Activated naive CD4-positive, alpha-beta T cell treated with anti-CD3 and anti-CD28 coated beads for 36 hours (primary cell): ENCODE data around the gene CDCP1. TPM values are rescaled to one million over a fixed set of nuclear protein-coding genes. Genes with fewer than 3 reads are reported as not detected.
A peak's percentile ranks its signal among the peaks of the same experiment; 100 is the strongest.
"Not testable (repeated sequence)": the region's sequence is repeated elsewhere in the genome, so short reads cannot be mapped to it uniquely, and the experiment has no call there.

Experiments used
- CTCF ChIA-PET: fragments of 350-600 bp; sonication (Branson Sonifier 250); formaldehyde crosslinking; loops from one replicate; lab custom pipeline; 2021; ENCODE audit warnings: antibody characterized with exemption; lab: Charles Lee
- DNase-seq: peaks from one replicate; pipeline ENCODE4 v3.0.0-alpha.2; 2020
- H3K27ac Mint-ChIP-seq: one replicate; pipeline ENCODE4 v1.8.0; 2021; ENCODE audit warnings: mild to moderate bottlenecking, mixed read lengths
- H3K27me3 Mint-ChIP-seq: one replicate; pipeline ENCODE4 v1.8.0; 2021; ENCODE audit warnings: low read depth, mixed read lengths
- H3K36me3 Mint-ChIP-seq: one replicate; pipeline ENCODE4 v1.8.0; 2021; ENCODE audit warnings: low read depth, mixed read lengths
- H3K4me1 Mint-ChIP-seq: one replicate; pipeline ENCODE4 v1.8.0; 2021; ENCODE audit warnings: low read depth, mixed read lengths
- H3K4me3 Mint-ChIP-seq: one replicate; pipeline ENCODE4 v1.8.0; 2021; ENCODE audit warnings: mild to moderate bottlenecking, moderate library complexity, mixed read lengths
- H3K9me3 Mint-ChIP-seq: one replicate; pipeline ENCODE4 v1.8.0; 2021; ENCODE audit warnings: mixed read lengths
- intact Hi-C: fragments of 100-400 bp; cut with micrococcal nuclease; formaldehyde crosslinking; loops from one replicate; pipeline ENCODE4 v1.15.1; 2023
- total RNA-seq, 2 experiments: library from RNA; stranded (reverse); gene quantifications; one replicate each; pipeline ENCODE4 v1.2.3, GENCODE V29; 2021

Gene CDCP1
- total RNA-seq, 2 experiments from 2014 or later = 0.41 to 0.59 TPM

DNA sequence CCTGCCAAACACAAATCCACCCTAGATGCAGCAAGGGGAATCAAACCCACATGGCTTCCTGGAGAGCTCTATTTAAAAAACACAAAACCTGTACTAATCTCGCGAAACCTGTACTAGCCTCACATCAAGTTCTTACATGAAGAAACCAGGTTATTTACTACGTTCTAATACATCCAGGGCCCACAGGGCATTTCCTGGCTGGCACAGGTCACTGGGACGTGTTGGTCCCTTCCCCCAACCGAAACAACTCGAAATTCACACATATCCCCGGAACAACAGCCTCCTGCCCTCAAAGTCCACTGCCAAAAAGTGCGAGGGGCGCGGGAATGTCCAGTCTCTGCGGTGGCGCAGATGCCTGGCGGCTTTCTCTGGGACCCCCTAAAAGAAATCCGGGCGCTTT, 955 bp downstream of the CDCP1 start:
- CTCF ChIA-PET = interaction anchor here (0.7 kb wide), 1 partner anchor 49 kb away, joined by 3 read pairs; no protein-coding TSS in a partner anchor
- Mint-ChIP-seq H3K36me3 (no peaks in the 10 kb centered on the region), H3K27ac (no peak overlapping the region), H3K4me1 (peaks cover 12% of the 10 kb centered on the region), H3K4me3 (peak overlapping the region; percentile 79), H3K27me3 (peaks cover 35% of the 10 kb centered on the region), H3K9me3 (peaks cover 5% of the 10 kb centered on the region)
- DNase-seq = no peak
- intact Hi-C loops = no loop called here

DNA sequence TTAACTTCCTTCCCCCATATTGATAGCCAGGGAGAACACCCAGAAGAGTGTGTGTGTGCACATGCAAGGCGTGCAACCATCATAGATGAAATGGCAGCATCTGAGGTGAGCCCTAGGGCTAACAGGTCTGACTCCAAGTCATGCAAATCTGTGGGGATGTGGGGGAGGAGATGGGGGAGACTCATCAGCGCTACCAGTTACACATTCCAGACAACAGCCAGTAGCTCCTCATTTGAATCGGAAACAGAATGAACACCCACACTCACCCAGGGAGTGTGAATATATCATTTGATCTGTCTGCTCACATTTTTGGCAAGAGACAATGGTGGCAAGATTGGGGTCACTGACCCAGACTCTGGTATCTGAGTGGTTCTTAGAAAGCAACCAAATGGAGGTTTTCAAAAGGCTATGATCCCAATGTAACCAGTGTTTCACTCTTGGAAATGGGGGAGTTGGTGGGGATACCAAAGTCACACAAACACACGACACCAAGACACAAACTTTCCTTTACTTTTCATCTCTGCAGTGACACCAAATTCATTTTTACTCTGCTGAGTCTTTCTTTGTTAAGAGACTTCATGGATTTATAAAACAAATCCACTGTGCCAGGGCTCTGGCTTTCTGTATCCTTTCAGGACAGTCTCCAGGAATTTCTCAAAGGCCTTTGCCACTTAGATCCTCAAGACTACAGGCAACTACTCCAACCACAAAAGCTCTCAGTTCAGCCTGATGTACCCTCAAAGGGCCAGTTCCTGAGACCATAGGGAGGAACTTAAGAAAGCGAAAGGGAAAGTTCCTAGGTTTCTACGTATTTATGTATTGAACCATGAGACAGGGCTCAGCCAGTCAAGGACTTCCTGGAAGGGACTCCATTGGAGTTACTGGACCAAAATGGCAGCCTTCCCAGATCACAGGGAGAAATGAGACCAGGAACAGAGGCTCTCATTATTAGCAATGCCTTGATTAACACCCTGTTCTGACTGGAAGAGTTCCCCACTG, 2.2 kb downstream of the CDCP1 start:
- no peak overlapping the region for H3K27ac Mint-ChIP-seq
- no peak overlapping the region for H3K4me3 Mint-ChIP-seq

DNA sequence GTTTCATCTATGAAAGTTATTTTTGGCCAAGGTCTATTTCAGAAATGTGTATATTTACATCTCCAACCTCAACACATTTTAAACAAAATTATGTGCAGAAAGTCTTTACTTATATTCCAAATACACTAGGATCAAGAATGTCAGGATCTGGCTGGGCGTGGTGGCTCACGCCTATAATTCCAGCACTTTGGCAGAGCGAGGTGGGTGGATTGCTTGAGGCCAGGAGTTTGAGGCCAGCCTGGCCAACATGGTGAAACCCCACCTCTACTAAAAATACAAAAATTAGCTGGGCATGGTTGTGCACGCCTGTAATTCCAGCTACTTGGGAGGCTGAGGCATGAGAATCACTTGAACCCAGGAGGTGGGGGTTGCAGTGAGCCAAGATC, 5.4 kb downstream of the CDCP1 start:
- H3K27ac Mint-ChIP-seq, H3K4me3 Mint-ChIP-seq, intact Hi-C loops, H3K36me3 Mint-ChIP-seq, H3K9me3 Mint-ChIP-seq, DNase-seq: not testable (repeated sequence)
- CTCF ChIA-PET = interaction anchor here (1.4 kb wide), 1 partner anchor 70 kb away, joined by 4 read pairs; no protein-coding TSS in a partner anchor
- Mint-ChIP-seq H3K4me1 (peaks cover 11% of the 10 kb centered on the region), H3K27me3 (peaks cover 26% of the 10 kb centered on the region)

More for the DNA sequence above, 2.2 kb downstream of the CDCP1 start:
- Mint-ChIP-seq H3K4me1 (peaks cover 12% of the 10 kb centered on the region), H3K9me3 (no peaks in the 10 kb centered on the region), H3K36me3 (no peaks in the 10 kb centered on the region), H3K27me3 (peaks cover 35% of the 10 kb centered on the region)
- intact Hi-C loops = no loop called here
- no peak for DNase-seq
- CTCF ChIA-PET = no interaction called here

DNA sequence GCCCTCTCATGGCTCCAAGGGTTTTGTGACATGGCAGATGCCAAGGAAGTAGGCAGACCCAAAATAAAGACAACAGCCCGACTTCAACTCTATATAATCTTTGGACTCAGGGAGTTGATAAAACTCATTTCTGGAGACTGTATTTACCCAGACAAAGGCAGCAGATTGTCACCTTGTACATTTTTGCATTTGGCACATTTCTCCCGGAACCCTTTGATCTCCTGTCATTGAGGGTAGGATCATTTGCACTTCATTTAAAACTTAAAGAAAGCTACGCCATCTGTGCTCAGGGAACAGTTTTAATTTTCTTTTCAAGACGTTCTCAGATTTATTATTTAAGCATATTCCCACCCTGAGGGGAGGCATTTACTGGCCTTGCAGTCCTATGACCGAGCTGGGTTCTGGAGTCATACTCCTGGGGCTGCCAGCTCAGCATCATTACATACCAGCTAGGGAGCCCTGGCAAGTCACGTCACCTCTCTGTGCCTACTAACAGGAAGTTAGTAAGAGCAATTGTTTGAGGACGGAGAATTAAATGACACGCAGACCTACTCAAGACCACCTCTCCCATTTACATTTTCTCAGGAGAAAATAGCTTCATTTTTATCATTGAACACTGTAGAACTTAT, 5.9 kb downstream of the CDCP1 start:
- Mint-ChIP-seq H3K9me3 (no peaks in the 10 kb centered on the region), H3K27ac (no peak overlapping the region), H3K27me3 (peaks cover 22% of the 10 kb centered on the region), H3K4me1 (peaks cover 10% of the 10 kb centered on the region), H3K36me3 (no peaks in the 10 kb centered on the region), H3K4me3 (no peak overlapping the region)
- intact Hi-C loops = no loop called here
- CTCF ChIA-PET = interaction anchor here (1.4 kb wide), 1 partner anchor 70 kb away, joined by 4 read pairs; no protein-coding TSS in a partner anchor
- no peak for DNase-seq

DNA sequence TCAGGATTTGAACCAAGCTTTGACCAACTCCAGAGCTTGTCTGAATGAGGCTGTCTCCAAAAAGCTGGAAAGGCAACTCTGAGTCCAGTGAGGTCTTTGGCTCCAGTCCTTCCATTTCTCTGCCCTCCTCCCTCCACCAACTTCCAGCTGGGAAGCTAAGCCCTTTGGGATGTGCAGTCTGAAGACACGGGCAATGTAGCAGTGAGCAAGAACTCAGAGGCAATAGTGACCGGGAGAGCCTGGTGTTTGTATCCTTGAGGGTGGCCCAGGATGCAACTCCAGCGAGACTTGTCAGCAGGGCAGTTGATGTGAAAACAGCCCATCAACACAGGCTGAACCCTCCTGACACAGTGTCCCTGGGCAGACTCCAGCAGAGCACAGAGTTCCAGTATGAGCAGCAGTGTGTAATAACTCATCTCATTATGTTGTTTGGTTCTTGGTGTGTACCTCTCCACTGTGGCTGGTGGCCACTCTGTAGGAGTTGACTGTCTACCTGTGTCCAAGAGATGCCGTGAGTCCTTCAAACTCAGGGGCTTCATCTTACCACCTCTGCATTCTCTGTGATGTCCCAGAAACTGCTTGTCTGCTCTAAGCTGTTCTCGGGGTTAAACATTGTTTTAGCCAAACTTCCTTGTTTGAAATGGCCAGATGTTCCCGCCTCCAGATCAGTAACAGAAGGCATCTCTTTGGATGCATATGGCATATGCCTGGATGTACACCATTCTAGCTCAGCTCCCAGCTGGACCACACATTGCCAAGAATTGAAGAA, 6.6 kb downstream of the CDCP1 start:
- peaks cover 6% of the 10 kb centered on the region for H3K4me1 Mint-ChIP-seq
- no peak overlapping the region for H3K4me3 Mint-ChIP-seq
- H3K36me3 Mint-ChIP-seq = no peaks in the 10 kb centered on the region
- no peak overlapping the region for H3K27ac Mint-ChIP-seq
- intact Hi-C loops = no loop called here
- H3K9me3 Mint-ChIP-seq = no peaks in the 10 kb centered on the region
- no peak for DNase-seq
- CTCF ChIA-PET = interaction anchor here (0.5 to 1.4 kb wide), 2 partner anchors 71 to 372 kb away, joined by 3 to 4 read pairs; no protein-coding TSS in a partner anchor
- H3K27me3 Mint-ChIP-seq = peaks cover 18% of the 10 kb centered on the region

DNA sequence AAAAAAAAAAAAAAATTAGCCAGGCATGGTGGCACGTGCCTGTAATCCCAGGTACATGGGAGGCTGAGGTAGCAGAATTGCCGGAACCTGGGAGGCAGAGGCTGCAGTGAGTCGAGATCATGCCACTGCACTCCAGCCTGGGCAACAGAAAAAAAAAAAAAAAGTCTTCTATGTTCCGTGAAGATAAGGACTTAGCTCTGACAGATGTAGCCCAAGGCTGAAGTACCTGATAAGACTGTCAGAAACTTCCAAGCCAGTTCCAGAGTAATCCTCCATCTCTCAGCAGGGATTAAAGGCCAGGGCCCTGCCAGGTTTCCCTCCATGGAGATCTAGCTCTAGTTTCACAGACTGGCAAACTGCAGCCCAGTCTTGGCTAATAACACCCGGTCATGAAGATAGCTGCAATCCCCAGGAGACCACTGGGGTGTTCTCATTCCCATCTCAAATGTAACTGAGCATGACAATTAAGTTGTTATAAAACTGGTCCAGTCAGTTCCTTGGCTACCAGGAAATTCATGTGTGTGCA, 8.5 kb downstream of the CDCP1 start:
- Mint-ChIP-seq H3K4me3 (no peak overlapping the region), H3K9me3 (no peaks in the 10 kb centered on the region), H3K27ac (no peak overlapping the region), H3K4me1 (peaks cover 2% of the 10 kb centered on the region), H3K27me3 (peaks cover 4% of the 10 kb centered on the region), H3K36me3 (no peaks in the 10 kb centered on the region)
- CTCF ChIA-PET = interaction anchor here (1.3 kb wide), 1 partner anchor 96 kb away, joined by 4 read pairs; no protein-coding TSS in a partner anchor
- intact Hi-C loops = no loop called here
- no peak for DNase-seq

DNA sequence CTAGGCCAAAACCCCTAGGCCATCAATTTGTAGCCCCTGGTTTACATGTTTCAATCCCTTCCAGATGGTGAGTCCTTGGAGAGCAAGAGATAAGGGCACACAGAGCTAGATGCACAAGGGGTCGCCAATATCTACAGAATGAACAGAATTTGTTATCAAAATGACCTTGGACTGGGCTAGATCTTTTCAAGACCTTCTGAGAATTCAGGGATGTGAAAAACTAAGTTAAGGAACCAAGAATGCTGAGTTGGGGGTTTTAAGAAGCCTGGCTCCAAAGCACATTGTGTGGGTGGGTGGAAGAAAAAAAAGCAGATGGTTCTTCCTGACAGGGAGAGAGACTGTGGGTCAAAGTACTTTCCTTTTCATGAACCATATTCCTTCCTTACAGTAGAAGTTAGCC, 10.2 kb downstream of the CDCP1 start:
- Mint-ChIP-seq H3K27me3 (no peaks in the 10 kb centered on the region), H3K36me3 (no peaks in the 10 kb centered on the region), H3K27ac (no peak overlapping the region), H3K9me3 (no peaks in the 10 kb centered on the region), H3K4me1 (peaks cover 2% of the 10 kb centered on the region), H3K4me3 (no peak overlapping the region)
- intact Hi-C loops = no loop called here
- CTCF ChIA-PET = interaction anchor here (1.4 kb wide), 1 partner anchor 97 kb away, joined by 3 read pairs; no protein-coding TSS in a partner anchor
- DNase-seq = no peak

DNA sequence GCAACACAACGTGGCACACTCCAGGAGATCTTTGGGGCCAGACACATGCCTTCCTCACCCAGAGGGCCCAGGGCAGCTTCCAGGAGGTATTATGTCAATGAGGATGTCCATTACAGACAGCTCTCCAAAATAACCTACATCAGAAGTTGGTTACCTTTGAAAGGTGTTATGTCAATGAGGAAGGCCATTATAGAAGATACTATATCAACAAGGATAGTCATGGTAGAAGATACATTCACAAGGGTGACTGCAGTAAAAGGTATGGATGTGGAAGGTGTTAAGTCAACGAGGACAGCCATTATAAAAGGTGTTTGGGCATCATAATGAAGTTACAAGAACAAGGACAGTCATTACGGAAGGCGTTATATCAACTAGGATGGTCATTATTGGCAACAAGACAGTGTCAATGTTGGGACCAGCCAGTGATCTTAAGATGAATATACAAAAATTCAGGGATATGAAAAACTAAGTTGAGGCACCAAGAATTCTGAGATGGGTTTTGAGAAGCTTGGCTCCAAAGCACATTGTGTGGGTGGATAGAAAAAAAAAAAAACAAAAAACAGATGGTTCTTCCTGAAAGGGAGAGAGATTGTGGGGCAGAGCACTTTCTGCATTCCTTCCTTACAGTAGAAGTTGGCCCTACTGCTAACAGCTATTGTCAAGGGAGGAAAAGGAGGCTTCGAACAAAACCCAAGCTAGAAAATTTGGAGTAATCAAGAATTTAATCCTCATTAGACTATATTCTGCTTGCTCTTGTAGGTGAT, 11.2 kb downstream of the CDCP1 start:
- intact Hi-C loops = no loop called here
- H3K4me1 Mint-ChIP-seq = peaks cover 2% of the 10 kb centered on the region
- no peak overlapping the region for H3K4me3 Mint-ChIP-seq
- no peaks in the 10 kb centered on the region for H3K9me3 Mint-ChIP-seq
- no peak for DNase-seq
- no peaks in the 10 kb centered on the region for H3K36me3 Mint-ChIP-seq
- CTCF ChIA-PET = no interaction called here
- H3K27me3 Mint-ChIP-seq = no peaks in the 10 kb centered on the region
- H3K27ac Mint-ChIP-seq = no peak overlapping the region

DNA sequence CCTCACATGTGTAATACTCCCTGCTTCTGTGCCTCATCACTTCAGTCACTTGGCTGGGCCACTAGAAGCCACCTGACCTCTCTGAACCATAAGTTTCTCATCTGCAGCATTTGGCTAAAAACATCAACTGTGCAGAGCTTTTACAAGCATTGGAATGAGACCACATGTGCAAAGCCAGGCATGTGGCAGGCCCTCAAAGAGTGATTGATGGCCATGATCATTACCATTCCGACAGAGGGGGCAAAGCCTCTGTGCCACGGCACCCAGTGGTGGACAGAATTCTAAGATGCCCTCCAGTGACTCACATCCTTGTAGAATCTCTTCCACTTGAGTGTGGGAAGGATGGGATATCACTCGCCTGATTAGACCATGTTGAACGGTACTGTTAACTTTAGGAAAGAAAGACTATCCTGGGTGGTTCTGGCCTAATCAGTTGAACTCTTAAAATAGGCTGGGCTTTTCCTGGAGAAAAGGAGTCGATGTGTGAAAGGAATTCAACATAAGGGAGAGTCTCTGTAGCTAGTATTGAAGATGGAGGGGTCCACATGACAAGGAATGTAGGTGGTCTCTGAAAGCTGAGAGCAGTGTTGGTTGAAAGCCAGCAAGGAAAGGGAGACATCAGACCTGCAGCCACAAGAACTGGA, 13.5 kb downstream of the CDCP1 start:
- no peak overlapping the region for H3K4me3 Mint-ChIP-seq
- no peaks in the 10 kb centered on the region for H3K36me3 Mint-ChIP-seq
- H3K9me3 Mint-ChIP-seq = no peaks in the 10 kb centered on the region
- H3K4me1 Mint-ChIP-seq = peaks cover 2% of the 10 kb centered on the region
- CTCF ChIA-PET = no interaction called here
- H3K27me3 Mint-ChIP-seq = no peaks in the 10 kb centered on the region
- intact Hi-C loops = no loop called here
- H3K27ac Mint-ChIP-seq = no peak overlapping the region
- DNase-seq = no peak

DNA sequence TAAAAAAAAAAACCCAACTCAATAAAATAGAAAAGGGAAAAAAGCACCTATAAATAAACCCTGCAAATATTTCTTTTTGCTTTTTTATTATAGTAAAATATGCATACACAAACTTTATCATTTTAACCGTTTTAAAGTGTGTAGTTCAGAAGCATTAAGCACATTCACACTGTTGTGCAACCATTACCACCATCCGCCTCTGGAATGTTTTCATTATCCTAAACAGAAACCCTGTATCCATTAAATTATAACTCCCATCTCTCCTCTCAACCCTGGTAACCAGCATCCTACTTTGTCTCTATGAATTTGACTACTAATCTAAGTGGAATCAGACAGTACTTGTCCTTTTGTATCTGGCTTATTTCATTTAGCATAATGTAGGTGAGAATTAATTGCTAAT, 15.0 kb downstream of the CDCP1 start:
- DNase-seq = no peak
- Mint-ChIP-seq H3K27ac (no peak overlapping the region), H3K4me1 (no peaks in the 10 kb centered on the region), H3K9me3 (no peaks in the 10 kb centered on the region), H3K27me3 (no peaks in the 10 kb centered on the region), H3K4me3 (no peak overlapping the region), H3K36me3 (no peaks in the 10 kb centered on the region)
- CTCF ChIA-PET = no interaction called here
- intact Hi-C loops = no loop called here

DNA sequence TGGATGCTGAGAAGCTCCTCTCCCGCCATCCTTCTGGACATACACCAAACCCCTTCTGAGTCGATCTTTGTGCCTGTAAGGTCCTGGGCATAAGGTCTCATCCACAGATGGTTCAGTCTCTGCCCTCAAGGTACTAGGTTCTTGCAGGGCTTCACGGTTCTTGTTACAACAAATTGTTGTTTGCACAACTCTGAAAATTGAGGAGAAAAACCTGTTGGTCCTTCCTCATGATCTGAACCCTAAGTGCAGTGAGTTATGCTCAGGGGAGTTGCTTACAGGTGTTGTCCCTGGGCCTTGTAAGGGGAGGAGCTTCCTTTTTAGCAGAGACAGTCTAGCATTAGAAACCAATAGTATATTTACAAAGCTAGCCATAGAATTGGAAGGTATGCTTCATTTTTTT, 15.7 kb downstream of the CDCP1 start:
- Mint-ChIP-seq H3K9me3 (no peaks in the 10 kb centered on the region), H3K4me3 (no peak overlapping the region), H3K4me1 (no peaks in the 10 kb centered on the region), H3K27ac (no peak overlapping the region), H3K36me3 (no peaks in the 10 kb centered on the region), H3K27me3 (no peaks in the 10 kb centered on the region)
- intact Hi-C loops = no loop called here
- no peak for DNase-seq
- CTCF ChIA-PET = no interaction called here
